ENCODE data around the gene IGFBP1. TPM values are rescaled to one million over a fixed set of nuclear protein-coding genes. Genes with fewer than 3 reads are reported as not detected.

IGFBP1 gene
- total and polyA plus RNA-seq, 2 experiments from 2014 or later = not detected

Small RNAs within 50 kb of the gene (small RNA-seq; reads per million reads assigned to genes)
- not detected for gene RNU6-326P (ENCODE audit: low replicate concordance)

Other genes starting within 250 kb of the IGFBP1 start
- gene CCDC201, start 15.4 kb upstream of the IGFBP1 start, total RNA-seq (2014; rRNA removed; shearing (Covaris generic)) = not detected in 2 replicates
- gene CCDC201, start 15.4 kb upstream of the IGFBP1 start, polyA plus RNA-seq (2016; fragmentation: Nextera tagmentation; extraction: Ambion mirVana) = not detected in 2 replicates
- gene IGFBP3, start 32.8 kb downstream of the IGFBP1 start, total RNA-seq (2014; rRNA removed; shearing (Covaris generic)) = 8.2 and 11.2 TPM in 2 replicates
- 7.6 and 11.3 TPM in 2 replicates for gene IGFBP3, start 32.8 kb downstream of the IGFBP1 start, polyA plus RNA-seq (2016; fragmentation: Nextera tagmentation; extraction: Ambion mirVana)